IMR-90 (cell line): ENCODE data around the gene UBL4B. TPM values are rescaled to one million over a fixed set of nuclear protein-coding genes. Genes with fewer than 3 reads are reported as not detected.

Experiments used
- ATAC-seq: fragments of 200-7000 bp; cut with Tn5 transposase; 2 replicates; pipeline ENCODE4 v1.9.1; 2020; ENCODE audit warnings: low read depth, mild to moderate bottlenecking, moderate library complexity
- BruUV-seq: library from RNA; stranded (reverse); fragments of 400-500 nt; replicated peaks from 2 replicates; lab custom pipeline; 2021; lab: Mats Ljungman, UMichigan
- CTCF ChIA-PET: fragments of 300-600 bp; formaldehyde crosslinking; extraction: SDS; loops from one replicate; lab custom pipeline; 2021; ENCODE audit warnings: antibody characterized with exemption; lab: Yijun Ruan, JAX
- POLR2A ChIA-PET: fragments of 300-600 bp; sonication (Branson Sonifier 250); formaldehyde crosslinking; loops from one replicate; lab custom pipeline; 2022; ENCODE audit warnings: antibody characterized with exemption; ENCODE audit not compliant: unreplicated experiment; lab: Charles Lee
- DNase-seq: peaks from one replicate; pipeline ENCODE4 v3.0.0; 2013
- H2AFZ ChIP-seq: replicated peaks from 2 replicates; pipeline ENCODE3; 2013; ENCODE audit warnings: low read length, mild to moderate bottlenecking; ENCODE audit not compliant: poor library complexity
- H2AK5ac ChIP-seq: 2 replicates; pipeline ENCODE4 v1.6.1; 2013; ENCODE audit warnings: low read depth, low read length, inconsistent platforms
- H2AK9ac ChIP-seq: replicated peaks from 2 replicates; pipeline ENCODE3; 2013; ENCODE audit warnings: mild to moderate bottlenecking, low read depth, low read length, moderate library complexity; ENCODE audit not compliant: poor library complexity
- H2BK120ac ChIP-seq: 2 replicates; pipeline ENCODE4 v1.6.1; 2013; ENCODE audit warnings: low read depth, low read length, inconsistent platforms
- H2BK15ac ChIP-seq: 3 replicates; pipeline ENCODE4 v1.6.1; 2013; ENCODE audit warnings: low read depth, low read length, inconsistent platforms
- H2BK20ac ChIP-seq: 2 replicates; pipeline ENCODE4 v1.6.1; 2013; ENCODE audit warnings: low read depth, mild to moderate bottlenecking, inconsistent platforms, low read length, moderate library complexity
- H2BK5ac ChIP-seq: 2 replicates; pipeline ENCODE4 v1.6.1; 2013; ENCODE audit warnings: mild to moderate bottlenecking, low read depth, low read length, inconsistent platforms; ENCODE audit not compliant: poor library complexity, severe bottlenecking
- H3K14ac ChIP-seq: replicated peaks from 2 replicates; pipeline ENCODE4 v1.6.1; 2013; ENCODE audit warnings: low read depth, low read length, inconsistent platforms
- H3K18ac ChIP-seq: 2 replicates; pipeline ENCODE4 v1.6.1; 2013; ENCODE audit warnings: low read depth, low read length, control low read depth
- H3K23ac ChIP-seq: 2 replicates; pipeline ENCODE4 v1.6.1; 2013; ENCODE audit warnings: low read depth, low read length, inconsistent platforms
- H3K27ac ChIP-seq: 2 replicates; pipeline ENCODE4 v1.5.1; 2013; ENCODE audit warnings: mild to moderate bottlenecking, control low read depth, low read length; ENCODE audit not compliant: insufficient read depth
- H3K27me3 ChIP-seq: 2 replicates; pipeline ENCODE4 v1.6.1; 2013; ENCODE audit warnings: low read length; ENCODE audit not compliant: control insufficient read depth, insufficient read depth
- H3K36me3 ChIP-seq: 2 replicates; pipeline ENCODE4 v1.6.1; 2013; ENCODE audit warnings: low read length, mixed read lengths; ENCODE audit not compliant: control insufficient read depth, insufficient read depth
- H3K4ac ChIP-seq: 2 replicates; pipeline ENCODE4 v1.6.1; 2013; ENCODE audit warnings: low read depth, low read length, inconsistent platforms
- H3K4me1 ChIP-seq: 2 replicates; pipeline ENCODE4 v1.6.1; 2013; ENCODE audit warnings: low read length, mixed read lengths; ENCODE audit not compliant: control insufficient read depth, insufficient read depth
- H3K4me2 ChIP-seq: 2 replicates; pipeline ENCODE4 v1.6.1; 2013; ENCODE audit warnings: low read depth, mild to moderate bottlenecking, control low read depth, low read length, moderate library complexity
- H3K4me3 ChIP-seq: 2 replicates; pipeline ENCODE4 v1.5.1; 2013; ENCODE audit warnings: low read depth, mild to moderate bottlenecking, control low read depth, low read length, moderate library complexity; ENCODE audit not compliant: insufficient read depth
- H3K56ac ChIP-seq: 2 replicates; pipeline ENCODE4 v1.6.1; 2013; ENCODE audit warnings: low read length, inconsistent platforms; ENCODE audit not compliant: insufficient read depth; ENCODE audit errors: extremely low read depth
- H3K79me1 ChIP-seq, 2 experiments: 2 replicates each; pipeline ENCODE4 v1.6.1; 2013; ENCODE audit warnings: low read length in 2 of 2, inconsistent platforms in 1 of 2, low read depth in 1 of 2
- H3K9ac ChIP-seq: 2 replicates; pipeline ENCODE4 v1.6.1; 2013; ENCODE audit warnings: low read depth, low read length, control low read depth
- H3K9me1 ChIP-seq: 2 replicates; pipeline ENCODE4 v1.6.1; 2013; ENCODE audit warnings: low read length, inconsistent platforms; ENCODE audit not compliant: insufficient read depth
- H3K9me3 ChIP-seq: 2 replicates; pipeline ENCODE4 v1.6.1; 2013; ENCODE audit warnings: low read length; ENCODE audit not compliant: control insufficient read depth, insufficient read depth
- H4K20me1 ChIP-seq: 2 replicates; pipeline ENCODE4 v1.6.1; 2013; ENCODE audit warnings: low read length, inconsistent platforms; ENCODE audit not compliant: insufficient read depth
- H4K5ac ChIP-seq: 2 replicates; pipeline ENCODE4 v1.6.1; 2013; ENCODE audit warnings: mild to moderate bottlenecking, low read depth, low read length, control low read depth
- H4K8ac ChIP-seq, 2 experiments: 2 replicates each; pipeline ENCODE4 v1.6.1; 2013; ENCODE audit warnings: low read depth in 2 of 2, low read length in 2 of 2, control low read depth in 1 of 2, inconsistent platforms in 1 of 2
- H4K91ac ChIP-seq: 2 replicates; pipeline ENCODE4 v1.6.1; 2013; ENCODE audit warnings: low read depth, low read length, inconsistent platforms; ENCODE audit not compliant: insufficient read depth
- BHLHE40 ChIP-seq: fragments of 150-350 bp; IDR thresholded peaks from 2 replicates; pipeline ENCODE4 v1.6.1; 2016; ENCODE audit warnings: mild to moderate bottlenecking, low read depth, low read length
- NFE2L2 ChIP-seq: fragments of 150-350 bp; IDR thresholded peaks from 2 replicates; pipeline ENCODE4 v1.6.1; 2016; ENCODE audit warnings: low read depth, mild to moderate bottlenecking, low read length
- USF2 ChIP-seq: fragments of 150-350 bp; IDR thresholded peaks from 2 replicates; pipeline ENCODE4 v1.6.1; 2017; ENCODE audit warnings: mild to moderate bottlenecking, antibody characterized with exemption, low read length, low read depth
- WGBS, 2 experiments: methylation state at CpG; one replicate each; pipeline versions ENCODE4 v1.1.5 to v1.1.7; 2013; ENCODE audit warnings: missing lambda C conversion rate in 2 of 2; ENCODE audit not compliant: insufficient read length in 1 of 2; ENCODE audit errors: extremely low coverage in 2 of 2; 5-methylcytosine and 5-hydroxymethylcytosine counted together
- dilution Hi-C: fragments of 300-500 bp; cut with HindIII; formaldehyde crosslinking; loops from one replicate; pipeline ENCODE4 v1.14.3; 2018; ENCODE audit warnings: low sequenced_read_pairs; ENCODE audit not compliant: unreplicated experiment
- in situ Hi-C: fragments of 300-500 bp; cut with MboI; formaldehyde crosslinking; loops from 3 replicates; pipeline ENCODE4 v1.14.3; 2019; ENCODE audit warnings: low sequenced_read_pairs, inconsistent platforms, mixed read lengths
- intact Hi-C: fragments of 100-400 bp; cut with micrococcal nuclease; formaldehyde crosslinking; loops from 2 replicates; pipeline ENCODE4 v1.10.0; 2022
- polyA plus RNA-seq, 3 experiments: library from polyadenylated mRNA; depleted of rRNA; stranded (reverse); fragments of >200 nt; gene quantifications; 2 replicates each; pipeline ENCODE4 v1.2.3, GENCODE V29; 2012; ENCODE audit warnings: low replicate concordance in 1 of 3
- total RNA-seq: library from RNA; depleted of rRNA; stranded (reverse); fragments of >200 nt; gene quantifications from 2 replicates; pipeline ENCODE4 v1.2.3, GENCODE V29; 2012

The UBL4B gene
- total and polyA plus RNA-seq, 2 of the 4 experiments (the other 2 are of a cell fraction) = not detected

GRCh38 chr1:110114784-110115183, 2.5 kb downstream of the UBL4B start:
- Histone ChIP-seq H4K91ac (no peak overlapping the region), H4K5ac (no peak overlapping the region), H3K56ac (no peak overlapping the region), H2AFZ (no peak overlapping the region), H3K27me3 (peaks cover 62% of the 10 kb centered on the region), H2BK120ac (no peak overlapping the region), H2AK5ac (no peak overlapping the region), H4K20me1 (no peaks in the 10 kb centered on the region), H3K18ac (no peak overlapping the region), H3K79me1 (no peaks in the 10 kb centered on the region), H2BK15ac (no peak overlapping the region), H2BK5ac (no peak overlapping the region), H3K27ac (no peak overlapping the region), H2BK20ac (no peak overlapping the region), H3K23ac (no peak overlapping the region), H3K4me2 (no peak overlapping the region), H3K9me3 (no peaks in the 10 kb centered on the region), H3K4me1 (no peaks in the 10 kb centered on the region), H4K8ac (no peak overlapping the region), H3K14ac (no peak overlapping the region), H3K9me1 (no peaks in the 10 kb centered on the region), H3K36me3 (no peaks in the 10 kb centered on the region), H3K4me3 (no peak overlapping the region), H3K9ac (no peak overlapping the region), H3K4ac (no peak overlapping the region), H2AK9ac (no peak overlapping the region)
- ATAC-seq (no peak), DNase-seq (no peak)
- CTCF ChIA-PET = no interaction called here
- in situ Hi-C loops = no loop called here
- intact Hi-C loops = loop anchor here (2.0 kb wide), 1 partner anchor 30 kb away; no protein-coding TSS in a partner anchor
- no peak for TF ChIP-seq USF2
- TF ChIP-seq BHLHE40 = no peak
- no peak for TF ChIP-seq NFE2L2
- POLR2A ChIA-PET = no interaction called here
- BruUV-seq = no TSS peak
- no CpG with 5 or more reads among the region's 5 CpGs for WGBS, 2 experiments
- dilution Hi-C loops = no loop called here
